Cardiac muscle cell (in vitro differentiated cells and primary cell): Measurements from ENCODE around the gene HAPLN3. TPM values are rescaled to one million over a fixed set of nuclear protein-coding genes. Genes with fewer than 3 reads are reported as not detected.

Source experiments
- DNase-seq, 2 donors: peaks; one replicate each; pipeline versions ENCODE4 v3.0.0 to v3.0.0-alpha.2; 2010 to 2017; ENCODE audit warnings: low read depth in 1 of 2, low spot score in 1 of 2
- H3K27ac ChIP-seq: fragments of 200-600 bp; sonication (generic); 2 replicates; pipeline ENCODE4 v1.5.1; 2016
- H3K27me3 ChIP-seq: fragments of 200-600 bp; sonication (generic); 2 replicates; pipeline ENCODE4 v1.6.0; 2016; ENCODE audit warnings: control low read depth
- H3K36me3 ChIP-seq: fragments of 200-600 bp; sonication (generic); 2 replicates; pipeline ENCODE4 v1.5.1; 2016; ENCODE audit warnings: control low read depth
- H3K4me1 ChIP-seq: fragments of 200-600 bp; sonication (generic); 2 replicates; pipeline ENCODE4 v1.8.1; 2017; ENCODE audit warnings: low read depth, mild to moderate bottlenecking, mixed run types
- H3K4me3 ChIP-seq: fragments of 200-600 bp; sonication (generic); 2 replicates; pipeline ENCODE4 v1.5.1; 2016; ENCODE audit warnings: mild to moderate bottlenecking
- H3K9me3 ChIP-seq: fragments of 200-600 bp; sonication (generic); 2 replicates; pipeline ENCODE4 v1.5.1; 2017; ENCODE audit warnings: low read depth, mild to moderate bottlenecking, control low read depth
- CTCF ChIP-seq: IDR thresholded peaks from 2 replicates; pipeline ENCODE4 v1.5.1; 2012; ENCODE audit warnings: low read depth, mild to moderate bottlenecking, low read length
- polyA plus RNA-seq: library from polyadenylated mRNA; unstranded; fragments of >200 nt; fragmentation: Nextera tagmentation; extraction: Ambion mirVana; gene quantifications from 2 replicates; pipeline ENCODE4 v1.2.1, GENCODE V29; 2016
- total RNA-seq: library from RNA; depleted of rRNA; stranded (reverse); fragments of >200 nt; gene quantifications from 2 replicates; pipeline ENCODE4 v1.2.3, GENCODE V29; 2016

HAPLN3 gene
- total and polyA plus RNA-seq, 2 experiments from 2014 or later, result 6.8 to 21.7 TPM

DNA sequence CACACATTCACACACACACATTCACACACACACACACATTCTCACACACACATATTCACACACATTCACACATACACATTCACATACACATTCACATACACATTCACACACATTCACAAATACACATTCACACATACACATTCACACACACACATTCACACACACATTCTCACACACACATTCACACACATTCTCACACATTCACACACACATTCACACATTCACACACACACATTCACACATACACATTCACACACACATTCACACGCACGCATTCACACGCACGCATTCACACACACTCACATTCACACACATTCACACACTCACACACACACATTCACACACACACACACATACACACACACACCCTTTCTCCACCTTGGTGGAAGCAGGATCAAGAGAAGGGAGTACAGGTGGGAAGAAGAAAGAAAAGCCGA, 5.7 kb upstream of the HAPLN3 start:
- H3K36me3 ChIP-seq, result peaks cover 35% of the 10 kb centered on the region
- H3K27me3 ChIP-seq, result no peaks in the 10 kb centered on the region
- TF ChIP-seq CTCF, result no peak
- H3K4me1 ChIP-seq, result peaks cover 19% of the 10 kb centered on the region
- H3K4me3 ChIP-seq, result no peak overlapping the region
- H3K9me3 ChIP-seq, result no peaks in the 10 kb centered on the region
- no peak for DNase-seq
- no peak overlapping the region for H3K27ac ChIP-seq

GRCh38 chr15:88900309-88900981, 5.1 kb upstream of the HAPLN3 start:
- Histone ChIP-seq H3K27me3 (no peaks in the 10 kb centered on the region), H3K4me3 (no peak overlapping the region), H3K36me3 (peaks cover 32% of the 10 kb centered on the region), H3K4me1 (peaks cover 19% of the 10 kb centered on the region), H3K27ac (no peak overlapping the region), H3K9me3 (no peaks in the 10 kb centered on the region)
- no peak for TF ChIP-seq CTCF
- no peak for DNase-seq

- Histone ChIP-seq H3K9me3 (no peaks in the 10 kb centered on the region), H3K27ac (peak overlapping the region; percentile 48), H3K4me3 (no peak overlapping the region), H3K4me1 (peaks cover 16% of the 10 kb centered on the region), H3K36me3 (peaks cover 24% of the 10 kb centered on the region), H3K27me3 (peaks cover 7% of the 10 kb centered on the region)
- DNase-seq, result no peak
- no peak for TF ChIP-seq CTCF
Measured at GRCh38 chr15:88899251-88899650, 3.9 kb upstream of the HAPLN3 start.

DNA sequence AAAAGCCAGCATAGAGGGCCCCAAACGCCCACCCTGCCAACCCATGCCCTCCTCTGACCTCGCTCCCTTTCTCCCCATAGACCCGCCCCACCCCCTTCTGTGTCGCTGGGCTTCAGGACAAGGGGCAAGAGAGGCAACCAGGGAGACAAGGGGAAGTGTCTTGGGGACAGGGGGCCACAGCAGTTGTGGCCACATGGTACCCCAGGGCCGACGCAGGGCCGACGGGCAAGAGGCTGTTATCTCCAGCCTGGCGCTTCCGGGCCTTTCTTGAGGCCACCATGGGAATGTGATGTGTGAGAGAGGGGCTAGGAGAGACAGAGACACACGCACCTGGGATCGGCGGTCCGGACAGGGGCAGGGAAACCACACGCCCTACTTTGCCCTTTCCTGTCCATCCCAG, 3.4 kb upstream of the HAPLN3 start:
- Histone ChIP-seq H3K27ac (peak overlapping the region; percentile 48), H3K4me3 (no peak overlapping the region), H3K27me3 (peaks cover 11% of the 10 kb centered on the region), H3K9me3 (no peaks in the 10 kb centered on the region), H3K36me3 (peaks cover 21% of the 10 kb centered on the region), H3K4me1 (peaks cover 16% of the 10 kb centered on the region)
- no peak for TF ChIP-seq CTCF
- DNase-seq, result no peak

DNA sequence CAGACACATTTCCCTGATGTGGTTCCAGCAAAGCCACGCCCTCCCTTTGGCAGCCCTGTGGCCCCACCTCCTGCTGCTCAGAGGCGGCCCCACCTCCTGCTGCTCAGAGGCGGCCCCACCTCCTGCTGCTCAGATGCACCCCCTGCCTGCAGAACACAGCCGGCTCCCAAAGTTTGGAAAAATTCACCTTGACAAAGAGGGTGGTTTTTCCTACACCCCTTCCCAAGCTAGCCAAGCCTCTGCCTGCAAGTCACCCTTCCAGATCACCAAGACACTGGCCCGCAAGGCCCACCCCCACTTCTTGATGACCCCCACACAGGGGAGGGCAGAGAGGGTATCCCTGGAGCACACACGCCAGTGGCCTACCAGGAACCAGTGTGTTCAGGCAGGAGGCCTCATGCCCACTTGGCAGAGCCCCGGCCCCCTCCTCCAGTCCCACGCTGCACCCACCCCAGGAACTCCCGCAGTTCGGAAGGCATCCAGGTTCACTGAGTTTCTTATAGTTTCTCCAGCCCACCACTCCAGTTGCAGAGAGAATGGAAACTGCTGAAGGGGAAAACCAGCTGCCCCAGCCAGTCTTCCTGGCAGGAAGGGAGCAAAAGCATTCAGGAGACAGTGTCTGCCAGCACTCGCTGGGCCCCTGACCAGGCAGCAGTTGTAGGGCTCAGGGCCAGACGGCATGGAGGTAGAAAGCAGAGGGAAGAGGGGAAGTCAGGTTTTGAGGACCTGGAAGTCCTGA, 2.3 kb upstream of the HAPLN3 start:
- H3K27me3 ChIP-seq, result peaks cover 11% of the 10 kb centered on the region
- H3K4me3 ChIP-seq, result no peak overlapping the region
- peak overlapping the region; percentile 69 for H3K27ac ChIP-seq
- H3K4me1 ChIP-seq, result peaks cover 16% of the 10 kb centered on the region
- DNase-seq, result peak; percentile 91 to 93
- H3K9me3 ChIP-seq, result no peaks in the 10 kb centered on the region
- TF ChIP-seq CTCF, result peak; percentile 72
- peaks cover 17% of the 10 kb centered on the region for H3K36me3 ChIP-seq
